Fibroblast of skin of abdomen (primary cell): ENCODE measurements around the gene ACAD11.

Source experiments
- DNase-seq: peaks from one replicate; pipeline ENCODE4 v3.0.0-alpha.2; 2013

The ACAD11 gene

DNA sequence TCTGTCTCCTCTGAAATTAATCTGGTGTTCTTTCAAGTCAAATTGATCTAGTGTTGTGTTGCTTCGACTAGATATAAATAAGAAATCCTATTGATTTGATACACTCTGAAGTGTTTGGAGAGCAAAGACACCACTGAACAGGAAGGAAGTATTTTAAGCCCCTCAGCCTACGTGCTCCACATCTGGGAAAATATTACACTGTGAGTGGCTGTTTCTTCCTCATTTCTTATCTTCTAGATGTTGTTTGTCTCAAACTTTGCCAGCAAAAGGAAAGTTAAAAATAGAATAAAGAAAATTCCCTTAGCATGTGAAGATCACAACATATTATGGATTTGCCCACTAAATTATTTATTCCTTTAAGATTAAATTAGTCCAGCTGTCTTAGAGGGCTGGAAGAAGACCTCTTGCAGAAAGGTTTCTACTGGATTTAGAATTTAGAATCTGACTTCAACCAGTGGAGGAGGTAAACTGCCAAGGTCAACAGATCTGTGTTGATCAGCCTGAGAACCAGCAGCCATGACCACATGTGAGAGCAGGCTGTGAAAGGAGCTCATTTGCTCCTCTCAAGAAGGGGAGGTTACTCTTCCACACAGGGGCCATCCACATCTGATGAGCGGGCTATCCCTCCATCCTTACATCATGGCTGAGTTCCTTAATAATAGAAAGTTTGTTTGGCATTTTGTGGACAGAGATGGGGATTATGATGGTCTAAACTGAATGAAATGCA, 108.9 kb downstream of the ACAD11 start:
- DNase-seq = no peak

DNA sequence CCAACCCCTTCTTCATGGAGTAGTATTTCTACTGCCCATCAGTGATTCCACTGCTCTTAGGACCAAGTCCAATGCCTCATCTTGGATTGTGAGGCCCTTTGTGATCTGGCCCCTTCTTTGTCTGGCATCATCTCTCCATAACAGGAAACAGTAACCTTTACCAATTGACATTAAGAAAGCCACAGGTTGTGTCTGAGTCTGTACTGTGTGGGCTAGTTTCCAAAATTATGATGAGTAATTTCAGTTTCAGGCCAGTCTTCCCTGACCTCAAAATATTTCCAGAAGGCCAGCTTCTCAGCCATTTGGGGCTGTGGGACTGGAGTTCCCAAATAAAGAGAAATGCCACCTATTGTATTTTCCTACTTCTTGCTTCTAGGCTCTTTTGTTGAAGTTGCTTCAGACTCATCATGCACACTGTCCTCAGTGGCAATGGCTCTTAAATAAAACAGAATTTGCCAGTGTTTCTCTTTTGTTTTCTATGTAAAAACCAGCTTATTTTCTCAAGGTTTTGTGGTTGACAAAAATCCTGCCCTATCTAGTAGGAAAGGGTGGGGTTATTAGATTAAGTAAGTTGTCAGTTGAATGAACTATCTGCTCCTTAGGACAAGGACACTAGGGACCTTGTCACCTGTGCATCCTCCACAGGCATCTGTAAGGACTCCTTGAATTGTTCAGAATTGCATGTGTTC, 109.6 kb downstream of the ACAD11 start:
- DNase-seq = peak; percentile 76

DNA sequence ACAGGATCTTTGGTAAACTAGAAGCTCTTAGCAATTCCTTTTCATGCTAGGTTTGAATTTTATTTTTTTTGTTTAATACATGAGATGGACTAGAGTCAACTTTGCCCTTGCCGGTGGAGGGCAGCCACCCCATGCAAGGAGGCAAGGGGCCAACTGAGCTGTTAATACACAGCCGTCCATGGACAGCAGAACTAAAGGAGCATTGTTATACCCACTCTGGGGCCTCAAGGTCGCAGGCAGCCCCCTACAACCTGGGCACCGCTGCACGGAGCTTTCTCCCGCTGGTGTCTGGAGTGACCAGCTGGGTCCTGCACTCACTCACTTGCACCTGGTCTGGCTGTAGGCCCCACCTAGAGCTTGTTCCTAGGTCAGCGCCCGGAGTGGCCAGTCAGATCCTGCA, 110.4 kb downstream of the ACAD11 start:
- DNase-seq = no peak

DNA sequence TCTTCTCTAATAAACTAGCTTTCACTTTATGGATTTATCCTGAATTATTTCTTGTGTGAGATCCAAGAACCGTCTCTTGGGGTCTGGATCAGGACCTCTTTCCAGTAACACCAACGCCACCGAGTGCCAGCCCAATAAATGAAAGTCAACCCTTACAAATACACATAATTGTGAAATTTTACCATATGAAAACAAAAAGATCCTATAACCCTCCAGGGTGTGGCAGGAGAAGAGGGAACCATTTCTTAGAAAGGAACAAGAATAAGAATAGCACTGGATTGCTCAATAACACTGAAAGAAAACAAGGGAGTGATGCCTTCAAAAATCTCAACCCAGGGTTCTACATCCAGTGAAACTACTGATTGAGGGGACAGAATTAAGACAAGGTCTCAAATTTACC, 114.1 kb downstream of the ACAD11 start:
- no peak for DNase-seq

DNA sequence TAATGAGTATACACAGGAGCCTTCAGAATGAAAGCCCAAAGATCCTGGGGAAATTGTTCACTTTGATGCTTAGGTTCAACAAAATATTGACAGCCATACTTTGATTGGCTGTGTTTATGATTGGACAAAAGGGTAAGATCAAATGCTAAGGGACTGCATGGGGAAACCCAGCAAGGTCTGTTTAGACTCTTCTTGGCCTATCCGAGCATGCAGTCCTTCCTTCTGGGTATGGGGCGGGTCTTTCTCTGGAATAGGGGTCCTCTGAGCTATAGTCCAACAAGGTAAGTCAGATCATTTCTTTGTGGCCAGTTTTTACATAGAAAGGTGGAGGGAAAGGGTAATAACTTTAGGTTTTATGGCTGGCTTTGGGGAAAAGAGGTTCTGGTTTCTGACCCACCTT, 115.5 kb downstream of the ACAD11 start:
- no peak for DNase-seq

DNA sequence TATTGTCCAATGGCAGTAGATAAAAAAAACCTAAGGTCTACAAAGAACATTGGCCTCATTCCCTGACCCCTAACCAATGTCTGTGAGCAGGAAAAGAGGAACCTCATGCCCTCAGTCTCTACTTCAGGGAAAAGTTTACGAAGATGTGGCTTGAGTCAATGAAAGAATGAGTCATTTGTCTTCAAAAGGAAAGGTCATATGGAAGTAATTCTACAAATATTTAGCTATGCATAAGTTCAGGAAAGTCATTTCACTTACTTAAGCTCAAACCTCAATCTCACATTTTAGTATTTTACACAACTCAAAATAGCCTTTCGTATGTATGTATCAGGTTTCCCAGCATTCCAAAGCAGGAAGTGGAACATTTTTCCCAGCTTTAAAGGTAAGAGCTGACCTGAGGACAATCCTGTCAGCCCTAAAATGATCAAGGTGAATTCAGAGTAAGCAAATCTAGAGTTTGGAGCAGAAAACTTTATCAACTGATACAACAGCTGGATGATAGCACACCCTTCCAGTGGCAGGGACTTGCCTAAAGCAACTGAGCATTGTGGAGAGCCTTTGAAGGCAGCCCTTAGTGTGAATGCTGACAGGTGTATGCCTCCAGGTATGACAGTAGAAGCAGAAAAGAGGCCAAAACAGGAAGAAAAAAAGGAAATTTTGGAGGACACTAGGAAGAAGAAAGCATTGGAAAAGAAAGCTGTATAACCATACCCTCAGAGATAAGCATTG, 116.4 kb downstream of the ACAD11 start:
- DNase-seq = peak; percentile 92

DNA sequence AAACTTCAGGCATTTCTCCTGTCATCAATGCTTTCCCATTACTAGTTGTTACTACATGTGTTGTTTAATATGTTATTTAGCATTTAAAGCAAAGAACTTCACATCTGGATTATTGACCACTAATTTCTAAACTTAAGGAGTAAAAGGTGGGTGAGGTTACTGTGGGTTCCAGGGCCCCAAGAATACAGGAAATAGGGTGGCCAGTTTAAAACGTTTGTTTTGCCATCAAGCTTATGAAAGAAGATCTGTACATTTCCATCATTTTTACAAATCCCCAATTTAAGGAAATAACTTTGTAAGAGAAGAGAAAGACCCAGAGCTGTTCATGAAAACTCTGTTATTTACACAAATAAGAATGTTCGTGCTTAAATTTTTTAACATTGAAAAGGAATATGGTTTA, 117.0 kb downstream of the ACAD11 start:
- no peak for DNase-seq

DNA sequence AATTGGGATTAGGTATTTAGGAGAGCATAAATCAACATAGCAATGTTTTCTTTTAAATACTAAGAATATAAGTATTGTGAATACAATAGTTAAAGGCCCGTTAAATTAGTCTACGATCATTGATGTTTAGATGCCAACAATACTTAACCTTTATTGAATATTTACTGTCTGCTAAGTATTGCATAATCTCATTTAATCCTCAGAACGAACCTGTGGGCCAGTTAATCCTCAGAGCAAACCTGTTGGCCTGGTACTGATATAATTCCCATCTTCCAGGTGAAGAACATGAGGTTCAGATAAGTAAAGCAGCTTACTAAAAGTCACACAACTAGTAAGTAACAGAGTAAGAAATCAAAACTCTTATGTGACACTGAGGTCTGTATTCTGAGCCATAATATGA, 119.9 kb downstream of the ACAD11 start:
- no peak for DNase-seq

DNA sequence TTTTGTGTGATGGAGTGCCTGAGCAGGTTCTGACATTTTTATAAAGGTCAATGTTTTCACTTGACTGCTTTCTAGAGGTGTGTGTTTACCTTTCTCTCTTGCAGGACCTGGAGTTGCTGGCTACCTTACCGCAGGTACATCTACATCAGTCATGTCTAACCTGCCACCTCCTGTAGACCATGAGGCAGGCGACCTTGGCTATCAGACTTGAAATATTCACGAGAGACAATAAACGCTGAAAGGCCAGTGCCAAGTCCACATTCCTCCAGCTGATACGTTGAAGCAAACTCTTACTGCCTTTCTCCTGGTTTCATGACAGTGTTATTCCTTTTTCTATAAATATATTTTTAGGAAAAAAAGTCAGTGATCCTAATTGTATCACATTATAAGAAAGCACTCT, 121.5 kb downstream of the ACAD11 start:
- no peak for DNase-seq

DNA sequence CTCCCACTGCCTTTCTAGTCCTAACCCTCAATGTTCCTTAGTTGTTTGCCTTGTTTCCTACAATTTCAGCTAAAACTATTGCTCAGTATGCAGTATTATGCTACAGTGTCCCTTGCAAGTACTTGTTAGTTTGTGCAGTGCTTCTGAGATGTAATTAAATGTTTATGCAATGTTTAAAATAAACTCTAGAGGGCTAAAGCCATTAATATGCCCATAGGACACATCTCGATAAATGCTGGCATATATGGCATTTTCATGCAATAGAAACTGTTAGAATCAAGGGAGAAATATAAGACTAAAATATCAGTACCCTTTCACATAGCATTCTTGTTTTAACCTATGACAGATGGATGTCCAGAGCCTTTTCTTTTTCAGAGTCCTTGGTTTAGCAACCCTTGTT, 122.3 kb downstream of the ACAD11 start:
- DNase-seq = no peak

DNA sequence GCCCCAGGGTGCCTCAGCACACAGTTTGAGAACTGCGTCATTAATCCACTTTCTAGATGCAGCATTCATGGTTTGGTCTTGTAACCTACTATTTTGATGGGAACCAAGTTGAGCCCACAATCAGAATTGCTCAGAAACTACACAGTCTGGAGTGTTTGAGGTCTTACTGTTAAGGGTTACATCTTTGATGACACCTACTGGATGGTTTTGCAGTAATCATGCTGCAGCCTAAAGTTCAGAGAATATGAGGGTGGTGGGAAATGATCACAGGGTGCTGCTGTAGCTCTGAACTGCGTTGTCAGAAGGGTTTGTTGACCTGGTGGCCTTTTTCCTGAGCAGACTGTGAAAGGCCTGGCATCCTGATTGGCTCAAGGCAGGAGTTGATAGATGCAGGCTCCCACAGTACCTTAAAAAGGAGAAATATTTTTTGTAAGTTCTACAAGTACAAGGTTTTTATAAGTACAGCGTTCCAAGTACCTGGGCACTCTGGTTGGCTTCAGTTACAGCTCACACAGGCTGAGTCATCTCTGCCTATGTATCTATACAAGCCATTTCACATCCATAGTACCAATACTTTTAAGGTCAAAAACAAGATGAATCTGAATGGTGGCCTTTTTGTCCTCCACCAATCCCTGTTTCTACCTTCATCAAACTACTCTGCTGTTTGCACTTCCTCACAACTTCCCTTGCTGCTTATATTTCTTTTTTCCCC, 123.0 kb downstream of the ACAD11 start:
- peak; percentile 14 for DNase-seq

DNA sequence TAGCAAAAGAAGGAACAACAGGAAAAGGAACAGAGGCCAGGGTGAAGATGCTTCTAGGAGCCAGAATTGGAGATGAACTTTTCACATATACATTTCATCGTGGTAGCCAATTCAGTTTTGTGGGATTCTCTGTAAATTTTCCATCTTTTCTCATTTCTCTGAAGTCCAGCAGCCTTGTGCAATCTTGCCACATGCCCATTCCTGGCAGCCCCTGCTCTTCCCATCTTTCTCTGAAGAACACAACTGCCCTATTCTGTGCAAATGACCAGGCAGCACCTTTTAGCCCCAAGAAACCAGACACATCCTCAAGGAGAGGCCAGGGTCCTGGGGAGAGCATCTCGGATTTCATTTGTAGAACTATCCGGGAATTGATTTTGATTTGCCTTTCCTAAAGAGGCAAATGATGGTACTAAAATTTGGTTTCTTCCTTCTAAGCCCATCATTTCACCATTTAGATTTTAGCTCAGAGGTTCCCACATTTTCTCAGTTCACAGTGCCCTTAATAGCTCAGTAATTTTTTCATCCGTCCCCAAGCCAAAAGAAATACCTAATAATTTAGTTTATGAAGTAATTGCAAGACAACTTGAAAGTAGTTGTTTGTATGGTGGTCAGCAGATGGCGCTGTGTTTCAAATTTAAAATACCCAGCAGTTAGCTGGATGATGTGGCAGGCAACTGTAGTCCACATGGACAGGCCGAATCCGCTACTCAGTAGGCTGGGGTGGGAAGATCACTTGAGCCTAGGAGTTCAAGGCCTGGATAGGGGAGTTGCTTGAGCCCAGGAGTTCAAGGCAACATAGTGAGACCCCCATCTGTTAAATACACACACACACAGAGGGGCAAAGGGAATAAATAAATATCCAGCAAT, 123.8 kb downstream of the ACAD11 start:
- peak; percentile 84 for DNase-seq

DNA sequence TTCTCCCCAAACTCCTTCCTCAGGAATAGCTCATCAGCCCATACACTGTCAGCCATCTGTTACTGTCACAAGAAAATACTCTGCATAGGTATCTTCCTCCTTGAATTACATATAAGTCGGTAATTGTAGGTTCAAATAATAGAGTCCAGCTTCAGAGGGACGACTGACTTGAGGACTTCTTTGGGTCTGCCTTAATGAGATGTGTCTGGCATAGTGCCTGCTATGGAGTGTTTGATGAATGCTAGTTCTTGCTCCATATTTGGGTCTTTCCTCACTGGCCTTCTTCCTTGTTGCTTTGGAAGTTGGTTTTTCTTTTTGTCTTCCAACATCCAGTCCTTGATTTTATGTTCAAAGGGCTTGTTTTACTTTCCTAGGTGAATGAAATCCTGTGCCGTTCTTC, 129.0 kb downstream of the ACAD11 start:
- DNase-seq = no peak

DNA sequence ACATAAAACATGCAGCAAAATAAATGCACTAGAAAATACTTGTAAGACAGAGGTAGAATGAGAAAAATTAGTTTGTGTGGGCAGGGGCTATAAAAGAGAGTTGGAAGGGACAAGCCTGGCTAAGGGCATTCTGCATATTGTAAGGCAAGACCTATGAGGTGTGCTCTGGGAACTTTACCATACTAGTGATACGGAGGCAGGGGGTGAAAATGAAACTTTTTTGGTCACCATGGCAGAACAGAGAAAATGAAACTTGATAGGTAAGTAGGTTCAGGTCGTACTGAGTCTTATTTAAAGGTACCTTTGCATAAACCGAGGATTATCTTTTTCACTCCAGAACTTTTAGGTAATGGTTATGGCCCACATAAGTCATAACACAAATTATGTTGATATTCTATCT, 137.3 kb downstream of the ACAD11 start:
- DNase-seq = no peak

DNA sequence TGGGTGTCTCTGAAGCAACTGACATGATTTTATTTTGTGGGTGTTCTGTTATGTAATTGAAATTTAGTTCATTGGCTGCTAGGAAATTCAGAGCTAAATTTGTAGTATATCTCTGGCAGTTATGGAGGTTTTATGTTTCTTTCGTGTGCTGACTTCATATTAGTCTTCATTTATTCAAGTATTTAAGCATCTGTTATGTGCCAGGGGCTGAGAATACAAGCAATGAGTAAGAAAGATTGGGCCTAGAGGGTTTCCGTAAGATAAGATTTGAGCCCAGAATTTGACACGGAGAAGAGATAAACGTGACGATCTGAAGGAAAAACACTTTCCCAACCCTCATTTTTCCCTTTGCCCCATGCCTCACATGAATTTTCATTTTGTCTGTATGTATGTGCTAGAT, 137.7 kb downstream of the ACAD11 start:
- no peak for DNase-seq

DNA sequence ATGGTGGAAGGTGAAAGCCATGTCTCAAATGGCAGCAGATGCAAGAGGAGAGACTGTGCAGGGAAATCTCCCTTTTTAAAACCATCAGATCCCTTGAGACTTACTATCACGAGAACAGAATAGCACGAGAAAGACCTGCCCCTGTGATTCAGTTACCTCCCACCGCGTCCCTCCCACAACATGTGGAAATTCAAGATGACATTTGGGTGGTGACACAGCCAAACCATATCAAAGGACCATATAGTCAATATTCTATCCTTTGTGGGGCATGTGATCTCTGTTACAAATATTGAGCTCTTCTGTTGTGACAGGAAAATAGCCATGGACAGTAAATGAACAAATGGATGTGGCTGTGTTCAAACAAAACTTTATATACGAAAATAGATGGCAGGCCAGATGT, 139.7 kb downstream of the ACAD11 start:
- no peak for DNase-seq

DNA sequence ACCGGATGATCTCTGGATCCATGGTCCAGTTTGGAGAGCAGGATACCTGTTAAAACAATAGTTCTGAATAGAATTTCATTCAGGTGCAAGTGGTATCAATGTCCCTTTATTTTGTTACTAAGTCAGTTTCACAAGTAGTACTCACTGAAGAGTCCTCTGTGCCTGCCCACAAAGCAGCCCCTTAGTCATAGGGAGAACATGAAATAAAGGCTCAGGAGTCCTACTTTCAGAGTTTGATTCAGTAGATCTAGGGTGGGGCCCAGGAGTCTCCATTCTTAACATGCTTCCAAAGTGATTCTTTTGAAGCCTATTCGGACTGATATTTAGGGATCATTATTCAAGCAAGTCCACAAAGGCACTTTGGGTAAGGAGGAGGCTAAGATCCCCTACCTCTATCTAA, 142.3 kb downstream of the ACAD11 start:
- DNase-seq = no peak

DNA sequence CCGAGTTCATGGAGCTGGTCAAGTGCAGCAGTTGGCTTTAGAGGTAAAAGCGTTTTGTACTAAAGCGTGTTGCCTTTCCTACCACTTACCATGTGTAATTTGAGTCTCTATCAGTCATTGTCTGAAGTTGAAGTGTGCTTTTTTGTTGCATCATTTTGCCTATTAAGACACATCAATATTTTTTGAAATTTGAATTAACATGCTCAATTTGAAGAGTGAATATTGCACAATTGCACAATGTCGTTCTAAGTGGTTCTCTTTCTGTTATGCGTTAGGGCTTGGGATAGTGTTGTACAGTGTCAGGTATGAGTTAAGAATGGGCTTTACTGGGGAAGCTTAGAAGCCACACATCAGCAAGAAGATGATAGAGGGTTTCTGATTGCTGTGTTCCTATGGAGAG, 146.6 kb downstream of the ACAD11 start:
- DNase-seq = no peak

DNA sequence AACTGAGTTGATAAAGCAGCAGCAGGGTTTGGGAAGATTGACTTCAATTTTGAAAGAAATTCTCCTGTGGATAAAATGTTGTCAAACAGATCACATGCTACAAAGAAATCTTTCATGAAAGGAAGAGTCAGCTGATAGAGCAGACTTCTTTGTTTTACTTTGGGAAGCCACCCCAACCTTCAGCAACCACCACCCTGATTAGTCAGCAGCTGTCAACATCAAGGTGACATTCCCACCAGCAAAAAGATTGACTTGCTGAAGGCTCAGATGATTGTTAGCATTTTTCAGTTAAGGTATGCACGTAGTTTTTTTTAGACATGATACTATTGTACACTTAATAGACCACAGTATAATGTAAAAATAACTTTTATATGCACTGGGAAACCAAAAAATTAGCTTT, 150.1 kb downstream of the ACAD11 start:
- no peak for DNase-seq

DNA sequence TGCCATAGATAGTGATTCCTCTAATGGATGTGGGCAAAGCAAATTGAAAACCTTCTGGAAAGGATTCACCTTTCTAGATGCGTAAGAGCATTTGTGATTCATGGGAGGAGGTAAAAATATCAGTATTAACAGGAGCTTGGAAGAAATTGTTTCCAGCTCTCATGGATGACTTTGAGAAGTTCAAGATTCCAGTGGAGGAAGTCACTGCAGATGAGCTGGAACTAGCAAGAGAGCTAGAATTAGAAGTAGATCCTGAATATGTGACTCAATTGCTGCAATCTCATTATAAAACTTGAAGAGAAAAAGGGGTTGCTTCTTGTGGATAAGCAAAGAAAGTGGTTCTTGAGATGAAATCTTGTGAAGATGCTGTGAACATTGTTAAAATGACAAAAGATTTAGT, 150.5 kb downstream of the ACAD11 start:
- DNase-seq = no peak
